ENCODE data around the gene UNC5C. TPM values are rescaled to one million over a fixed set of nuclear protein-coding genes. Genes with fewer than 3 reads are reported as not detected.

Gene UNC5C
- total and polyA plus RNA-seq, 2 of the 4 experiments (the other 2 are of a cell fraction), result under 0.01 TPM

GRCh38 chr4:95388911-95389310 lies 159.9 kb downstream of the UNC5C start:
- Histone ChIP-seq H4K5ac (ENCODE audit: low read depth, low read length) (no peak overlapping the region), H3K56ac (ENCODE audit: extremely low read depth, insufficient read depth, low read length) (no peak overlapping the region), H3K18ac (ENCODE audit: low read depth, low read length) (no peak overlapping the region), H2AFZ (replicated peaks; ENCODE audit: low read length, poor library complexity) (no peak overlapping the region), H3K4me3 (ENCODE audit: insufficient read depth, low read depth, low read length) (no peak overlapping the region), H4K20me1 (ENCODE audit: insufficient read depth, low read length) (no peaks in the 10 kb centered on the region), H2AK5ac (ENCODE audit: low read depth, low read length) (no peak overlapping the region), H2BK5ac (ENCODE audit: low read depth, low read length, poor library complexity, severe bottlenecking) (no peak overlapping the region), H3K4me1 (ENCODE audit: control insufficient read depth, insufficient read depth, low read length) (no peaks in the 10 kb centered on the region), H3K4me2 (ENCODE audit: low read depth, low read length) (no peak overlapping the region), H4K91ac (ENCODE audit: insufficient read depth, low read depth, low read length) (no peak overlapping the region), H3K9ac (ENCODE audit: low read depth, low read length) (no peak overlapping the region), H2BK20ac (ENCODE audit: low read depth, low read length) (no peak overlapping the region), H4K8ac (ENCODE audit: low read depth in 2 of 2, low read length in 2 of 2) (no peak overlapping the region), H3K79me1 (ENCODE audit: low read depth in 1 of 2, low read length in 2 of 2) (no peaks in the 10 kb centered on the region), H2AK9ac (replicated peaks; ENCODE audit: low read depth, low read length, poor library complexity) (no peak overlapping the region), H3K4ac (ENCODE audit: low read depth, low read length) (no peak overlapping the region), H3K9me1 (ENCODE audit: insufficient read depth, low read length) (no peaks in the 10 kb centered on the region), H3K9me3 (ENCODE audit: control insufficient read depth, insufficient read depth, low read length) (no peaks in the 10 kb centered on the region), H3K36me3 (ENCODE audit: control insufficient read depth, insufficient read depth, low read length) (no peaks in the 10 kb centered on the region), H2BK15ac (ENCODE audit: low read depth, low read length) (no peak overlapping the region), H2BK120ac (ENCODE audit: low read depth, low read length) (no peak overlapping the region), H3K27me3 (ENCODE audit: control insufficient read depth, insufficient read depth, low read length) (no peaks in the 10 kb centered on the region), H3K27ac (ENCODE audit: insufficient read depth, low read length) (no peak overlapping the region), H3K14ac (replicated peaks; ENCODE audit: low read depth, low read length) (no peak overlapping the region), H3K23ac (ENCODE audit: low read depth, low read length) (no peak overlapping the region)
- dilution Hi-C loops (cut with HindIII; ENCODE audit: low sequenced_read_pairs, unreplicated experiment) (no loop called here), intact Hi-C loops (cut with micrococcal nuclease) (no loop called here), in situ Hi-C loops (cut with MboI; ENCODE audit: low sequenced_read_pairs) (no loop called here)
- CTCF ChIA-PET, result no interaction called here
- TF ChIP-seq CHD1 (IDR thresholded peaks at IDR 0.05; ENCODE audit: low read depth, low read length) (no peak), POLR2A (IDR thresholded peaks at IDR 0.05; ENCODE audit: low read depth, low read length) (no peak), RAD21 (IDR thresholded peaks at IDR 0.05; ENCODE audit: low read length) (no peak), CTCF (conservative IDR thresholded peaks at IDR 0.05; ENCODE audit: low read depth, low read length) (no peak), RCOR1 (IDR thresholded peaks at IDR 0.05; ENCODE audit: insufficient replicate concordance, low read length) (no peak), FOS (IDR thresholded peaks at IDR 0.05; ENCODE audit: low read depth, low read length) (no peak), MAFK (IDR thresholded peaks at IDR 0.05; ENCODE audit: low read depth, low read length) (no peak), NFE2L2 (IDR thresholded peaks at IDR 0.05; ENCODE audit: low read depth, low read length) (no peak), RFX5 (IDR thresholded peaks at IDR 0.05; ENCODE audit: low read depth, low read length) (no peak), USF2 (IDR thresholded peaks at IDR 0.05; ENCODE audit: low read depth, low read length) (no peak), BHLHE40 (IDR thresholded peaks at IDR 0.05; ENCODE audit: low read depth, low read length) (no peak), MXI1 (IDR thresholded peaks at IDR 0.05; ENCODE audit: borderline replicate concordance, low read depth, low read length) (no peak), MAZ (IDR thresholded peaks at IDR 0.05; ENCODE audit: borderline replicate concordance, low read depth, low read length) (no peak), CEBPB (IDR thresholded peaks at IDR 0.05; ENCODE audit: low read depth, low read length) (no peak), SMC3 (IDR thresholded peaks at IDR 0.05; ENCODE audit: low read depth, low read length) (no peak), ELK1 (IDR thresholded peaks at IDR 0.05; ENCODE audit: borderline replicate concordance, low read depth, low read length) (no peak)
- BruUV-seq (replicated peaks), result no TSS peak
- DNase-seq (no peak), ATAC-seq (ENCODE audit: low read depth) (no peak)
- POLR2A ChIA-PET (ENCODE audit: unreplicated experiment), result no interaction called here
